IPS-20b (cell line): ENCODE measurements around the gene MEGF9.

Source experiments
- H3K27ac ChIP-seq: one replicate; pipeline ENCODE4 v1.5.1; 2013; ENCODE audit warnings: low read length
- H3K27me3 ChIP-seq: 2 replicates; pipeline ENCODE4 v1.6.1; 2013; ENCODE audit warnings: mild to moderate bottlenecking, low read length, inconsistent platforms; ENCODE audit not compliant: insufficient read depth
- H3K36me3 ChIP-seq: 2 replicates; pipeline ENCODE4 v1.6.1; 2013; ENCODE audit warnings: low read depth, mild to moderate bottlenecking, inconsistent platforms, low read length, moderate library complexity; ENCODE audit not compliant: insufficient read depth
- H3K4me1 ChIP-seq: 2 replicates; pipeline ENCODE4 v1.6.1; 2013; ENCODE audit warnings: mild to moderate bottlenecking, control low read depth, inconsistent platforms, low read length, moderate library complexity; ENCODE audit not compliant: insufficient read depth
- H3K4me3 ChIP-seq: 2 replicates; pipeline ENCODE4 v1.5.1; 2013; ENCODE audit warnings: mild to moderate bottlenecking, low read length, inconsistent platforms
- H3K9ac ChIP-seq: 2 replicates; pipeline ENCODE4 v1.6.1; 2013; ENCODE audit warnings: low read depth, mild to moderate bottlenecking, inconsistent platforms, low read length, moderate library complexity
- H3K9me3 ChIP-seq: 2 replicates; pipeline ENCODE4 v1.6.1; 2013; ENCODE audit warnings: mild to moderate bottlenecking, low read depth, low read length, inconsistent platforms; ENCODE audit not compliant: insufficient read depth

MEGF9 gene

DNA sequence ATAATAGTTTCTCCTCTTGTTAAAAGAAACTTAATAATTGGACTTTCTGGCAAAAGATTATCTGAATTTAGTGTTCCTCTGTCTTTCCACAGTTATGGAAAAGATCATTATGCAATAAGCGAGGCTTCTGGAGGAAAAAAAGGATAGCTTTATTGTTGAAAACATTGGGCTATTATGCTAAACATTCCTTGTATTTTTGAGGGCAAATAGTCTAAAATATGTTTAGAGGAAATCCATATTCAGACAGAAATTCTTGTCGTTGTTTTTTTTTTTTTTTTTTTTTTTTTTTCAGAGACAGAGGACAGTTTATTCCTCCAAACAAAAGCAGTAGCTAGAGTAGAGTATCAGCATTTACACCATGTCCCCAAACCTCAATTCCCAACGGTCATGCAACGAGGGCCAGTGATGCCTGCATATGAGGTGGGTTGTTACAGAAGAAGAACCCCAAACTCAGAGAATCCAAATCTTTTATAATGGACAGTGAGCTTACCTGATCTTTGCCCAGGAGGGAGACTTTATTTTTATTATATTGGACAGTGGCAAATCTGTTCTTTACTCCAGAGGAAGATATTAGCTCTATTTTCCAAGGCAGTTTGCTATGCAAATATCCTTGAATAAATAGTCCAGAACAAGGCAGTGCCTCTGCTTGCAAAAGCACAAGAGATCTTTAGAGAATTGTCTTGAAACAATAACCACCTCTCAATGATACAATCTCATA, 85.9 kb downstream of the MEGF9 start:
- no peaks in the 10 kb centered on the region for H3K27me3 ChIP-seq
- H3K36me3 ChIP-seq, result no peaks in the 10 kb centered on the region
- no peaks in the 10 kb centered on the region for H3K9me3 ChIP-seq
- no peaks in the 10 kb centered on the region; the same call in 1 of the 2 replicates for H3K4me1 ChIP-seq
- H3K9ac ChIP-seq, result no peak overlapping the region
- no peak overlapping the region for H3K27ac ChIP-seq
- H3K4me3 ChIP-seq, result no peak overlapping the region

DNA sequence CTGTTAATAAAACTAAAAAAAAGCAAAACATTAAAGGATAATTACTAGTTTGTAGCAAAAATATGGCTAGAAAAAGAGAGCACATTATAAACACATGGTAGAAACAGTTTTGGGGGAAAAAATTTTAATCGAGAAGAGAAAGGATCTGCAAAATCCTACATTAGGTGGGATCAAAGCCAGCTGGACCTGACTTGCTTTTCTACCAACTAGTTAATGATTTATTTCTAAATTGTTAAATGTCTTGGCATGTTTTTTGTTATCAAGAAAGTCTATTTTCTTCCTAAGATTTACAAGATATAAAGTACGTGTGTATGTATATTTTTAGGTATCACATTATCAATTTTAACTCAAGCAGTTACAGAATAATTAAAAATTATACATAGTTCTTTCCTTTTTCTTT, 87.2 kb downstream of the MEGF9 start:
- Histone ChIP-seq H3K9ac (no peak overlapping the region), H3K4me1 (no peaks in the 10 kb centered on the region; the same call in 1 of the 2 replicates), H3K9me3 (no peaks in the 10 kb centered on the region), H3K27me3 (no peaks in the 10 kb centered on the region), H3K27ac (no peak overlapping the region), H3K4me3 (no peak overlapping the region), H3K36me3 (no peaks in the 10 kb centered on the region)

DNA sequence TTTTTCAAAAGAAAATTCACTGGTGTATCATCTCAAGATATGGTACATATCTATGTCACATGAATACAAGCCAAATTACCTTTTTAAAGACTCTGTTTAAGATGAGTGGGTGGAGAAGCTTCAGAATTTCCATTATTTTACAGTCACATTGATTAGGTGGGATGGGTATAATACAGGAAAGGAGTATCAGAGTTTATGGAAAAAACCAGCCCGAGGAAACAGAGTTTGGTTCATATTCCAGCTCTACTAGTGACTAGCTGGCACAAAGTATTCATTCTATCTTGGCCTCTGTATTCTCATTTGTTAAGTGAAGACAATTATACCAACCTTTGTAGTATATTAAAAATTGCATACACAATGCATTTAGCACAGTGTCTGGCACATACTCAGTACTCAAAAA, 87.8 kb downstream of the MEGF9 start:
- Histone ChIP-seq H3K36me3 (no peaks in the 10 kb centered on the region), H3K9ac (no peak overlapping the region), H3K27ac (no peak overlapping the region), H3K27me3 (no peaks in the 10 kb centered on the region), H3K4me3 (no peak overlapping the region), H3K9me3 (no peaks in the 10 kb centered on the region), H3K4me1 (no peaks in the 10 kb centered on the region; the same call in 1 of the 2 replicates)

DNA sequence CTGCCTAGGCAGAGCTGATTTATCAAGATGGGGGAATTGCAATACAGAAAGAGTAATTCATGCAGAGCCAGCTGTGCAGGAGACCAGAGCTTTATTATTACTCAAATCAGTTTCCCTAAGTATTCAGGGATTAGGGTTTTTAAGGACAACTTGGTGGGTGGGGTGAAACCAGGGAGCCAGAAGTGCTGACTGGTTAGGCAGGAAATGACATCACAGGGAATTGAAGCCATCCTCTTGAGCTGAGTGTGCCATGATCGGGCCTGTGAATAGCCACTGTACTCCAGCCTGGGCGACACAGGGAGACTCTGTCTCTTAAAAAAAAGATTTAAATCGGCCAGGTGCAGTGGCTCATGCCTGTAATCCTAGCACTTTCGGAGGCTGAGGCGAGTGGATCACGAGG, 89.0 kb downstream of the MEGF9 start:
- Histone ChIP-seq H3K9ac (no peak overlapping the region), H3K27ac (no peak overlapping the region), H3K4me3 (no peak overlapping the region), H3K36me3 (no peaks in the 10 kb centered on the region), H3K9me3 (no peaks in the 10 kb centered on the region), H3K27me3 (no peaks in the 10 kb centered on the region), H3K4me1 (no peaks in the 10 kb centered on the region; the same call in 1 of the 2 replicates)

DNA sequence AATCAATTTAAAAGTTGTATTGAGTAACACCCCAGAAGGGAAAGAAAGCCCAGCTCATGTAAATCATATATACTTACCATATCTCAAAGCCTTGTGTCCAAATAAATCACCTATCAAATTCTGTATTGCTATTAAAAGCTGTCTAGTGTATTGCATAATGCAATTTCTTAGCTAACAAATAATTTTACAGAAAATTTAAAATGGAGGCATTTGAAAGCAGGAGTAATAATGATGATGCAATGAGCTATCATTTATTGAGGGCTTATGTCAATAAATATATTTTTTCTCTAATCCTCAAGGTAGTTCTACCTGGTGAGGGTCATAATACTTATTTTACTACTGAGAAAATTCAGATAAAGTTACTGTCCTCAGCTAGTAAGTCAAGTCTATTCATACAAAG, 91.5 kb downstream of the MEGF9 start:
- H3K27ac ChIP-seq, result no peak overlapping the region
- H3K36me3 ChIP-seq, result no peaks in the 10 kb centered on the region
- no peak overlapping the region for H3K9ac ChIP-seq
- H3K4me1 ChIP-seq, result no peaks in the 10 kb centered on the region; the same call in 1 of the 2 replicates
- H3K4me3 ChIP-seq, result no peak overlapping the region
- H3K9me3 ChIP-seq, result no peaks in the 10 kb centered on the region
- H3K27me3 ChIP-seq, result no peaks in the 10 kb centered on the region

DNA sequence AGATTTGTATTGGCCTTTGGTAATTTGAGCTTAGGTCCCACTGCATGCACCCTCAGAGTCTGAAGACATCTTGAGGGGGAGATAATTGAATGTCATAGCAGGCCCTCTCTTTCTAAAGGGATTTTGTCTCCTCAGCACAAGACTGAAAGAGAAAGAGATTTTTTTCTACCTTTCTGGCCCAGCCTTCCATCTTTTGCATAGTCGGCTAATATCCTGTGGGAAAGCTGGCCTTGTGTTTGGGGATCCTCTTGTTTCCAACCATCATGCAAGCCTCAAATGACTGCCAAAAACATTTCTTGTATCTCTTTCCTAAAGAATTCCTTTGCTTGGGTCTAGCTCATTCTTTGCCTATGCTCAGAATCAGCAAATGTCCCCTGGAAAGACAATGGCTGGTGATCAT, 92.3 kb downstream of the MEGF9 start:
- no peaks in the 10 kb centered on the region for H3K27me3 ChIP-seq
- H3K9me3 ChIP-seq, result no peaks in the 10 kb centered on the region
- H3K27ac ChIP-seq, result no peak overlapping the region
- H3K4me3 ChIP-seq, result no peak overlapping the region
- no peaks in the 10 kb centered on the region; the same call in 1 of the 2 replicates for H3K4me1 ChIP-seq
- no peak overlapping the region for H3K9ac ChIP-seq
- H3K36me3 ChIP-seq, result no peaks in the 10 kb centered on the region

DNA sequence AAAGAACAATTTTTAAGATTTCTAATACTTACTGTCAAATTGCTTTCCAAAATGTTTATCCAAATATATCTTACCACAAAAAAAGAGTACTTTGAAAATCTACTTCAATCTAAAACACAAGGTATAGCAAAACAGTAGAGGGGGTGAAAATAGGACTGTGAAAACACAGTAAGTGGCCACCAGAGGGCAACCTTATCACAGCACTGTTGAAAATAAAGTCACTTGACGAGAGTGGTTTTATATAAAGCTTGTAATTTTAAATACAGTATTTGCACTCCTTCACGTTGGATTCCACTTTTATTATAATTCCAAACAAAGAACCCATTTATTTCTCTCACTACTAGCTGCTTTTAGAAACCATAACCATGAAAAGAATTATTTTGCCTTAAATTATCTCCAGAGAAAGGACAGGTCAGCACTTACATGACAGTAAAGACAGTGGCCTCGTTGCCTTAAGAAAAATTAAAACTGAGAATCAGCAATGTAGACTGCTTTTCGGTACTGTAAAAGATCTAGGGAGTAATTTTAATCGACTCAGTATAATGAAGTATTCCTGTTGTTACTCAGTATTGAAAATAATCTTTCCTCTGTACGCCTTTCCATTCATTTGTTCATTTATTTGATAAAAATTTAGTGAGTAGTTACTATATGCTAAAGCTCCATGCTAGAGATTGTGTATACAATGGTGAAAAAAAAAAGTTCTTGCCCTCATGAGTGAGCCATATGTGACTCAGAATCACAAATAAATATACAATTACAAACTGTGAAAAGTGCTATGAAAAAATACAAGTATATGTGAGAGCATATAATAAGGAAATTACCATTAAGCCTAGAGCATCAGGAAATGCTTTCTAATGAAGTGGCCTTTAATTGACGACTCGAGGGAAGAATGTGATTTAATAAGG, 94.3 kb downstream of the MEGF9 start:
- Histone ChIP-seq H3K9ac (no peak overlapping the region), H3K27ac (no peak overlapping the region), H3K4me3 (no peak overlapping the region), H3K9me3 (no peaks in the 10 kb centered on the region), H3K4me1 (no peaks in the 10 kb centered on the region; the same call in 1 of the 2 replicates), H3K36me3 (no peaks in the 10 kb centered on the region), H3K27me3 (no peaks in the 10 kb centered on the region)

DNA sequence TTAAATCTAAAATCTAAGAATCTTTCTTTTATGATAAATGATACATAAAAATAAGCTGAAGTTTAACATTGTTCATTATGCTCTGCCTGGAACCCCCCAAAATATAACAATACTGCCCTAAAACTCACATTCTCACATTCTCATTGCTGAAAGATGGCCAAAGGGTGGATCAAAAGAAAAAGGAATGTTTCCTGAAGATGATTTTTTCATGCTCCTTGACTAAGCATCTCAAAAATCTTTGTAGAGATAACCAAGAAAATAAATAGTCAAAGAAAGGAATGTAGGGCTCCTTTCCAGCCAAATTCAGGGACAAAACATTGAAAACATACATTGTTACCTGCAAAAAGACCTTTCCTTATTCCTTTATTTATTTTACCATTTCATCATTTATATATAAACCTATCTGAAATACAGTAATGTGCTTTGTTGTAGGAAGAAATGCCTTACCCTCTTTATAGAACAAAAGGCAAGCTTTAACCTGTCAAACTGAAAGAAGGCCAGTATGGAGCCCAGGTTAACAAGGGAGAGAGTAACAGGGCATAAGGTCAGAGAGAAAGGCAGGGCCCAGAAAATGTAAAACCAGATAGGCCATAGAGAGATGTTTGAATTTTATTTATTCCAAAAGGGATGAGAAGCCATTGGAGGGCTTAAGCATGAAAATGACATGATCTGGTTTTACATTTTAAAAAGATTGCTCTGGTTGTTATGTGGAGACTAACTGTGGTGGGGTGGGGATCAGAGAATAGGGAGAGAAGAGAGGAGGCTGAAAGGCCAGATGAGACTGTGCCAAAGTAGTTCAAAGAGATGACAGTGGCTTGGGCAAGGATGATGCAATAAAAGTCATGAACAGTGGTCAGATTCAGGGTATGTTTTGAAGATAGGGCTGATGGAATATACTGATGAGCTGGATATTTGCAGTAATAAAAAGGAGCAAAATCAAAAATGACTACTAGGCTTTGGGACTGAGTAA, 97.0 kb downstream of the MEGF9 start:
- H3K27ac ChIP-seq, result no peak overlapping the region
- H3K27me3 ChIP-seq, result no peaks in the 10 kb centered on the region

DNA sequence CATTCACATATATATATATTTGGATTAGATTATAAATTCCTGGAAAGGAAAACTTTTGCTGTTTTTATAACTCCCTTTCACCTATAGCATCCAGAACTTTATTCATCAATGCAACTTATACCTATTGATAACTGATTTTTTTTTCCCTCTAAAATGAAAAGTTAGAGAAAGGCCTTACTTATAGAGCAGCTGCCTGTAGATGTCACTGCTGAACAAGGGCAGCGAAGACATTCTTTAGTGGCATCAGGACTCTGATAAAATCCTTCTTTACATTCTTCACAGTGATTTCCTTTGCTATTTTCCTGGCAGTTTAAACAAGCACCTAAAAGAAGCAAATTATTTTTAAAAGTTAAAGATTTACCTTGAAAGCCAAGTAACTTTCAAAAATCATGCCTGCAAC, 102.1 kb downstream of the MEGF9 start:
- no peaks in the 10 kb centered on the region for H3K9me3 ChIP-seq
- H3K27me3 ChIP-seq, result no peaks in the 10 kb centered on the region
- H3K9ac ChIP-seq, result no peak overlapping the region
- H3K36me3 ChIP-seq, result no peaks in the 10 kb centered on the region
- H3K27ac ChIP-seq, result no peak overlapping the region
- H3K4me3 ChIP-seq, result no peak overlapping the region
- no peaks in the 10 kb centered on the region for H3K4me1 ChIP-seq

More for the DNA sequence above, 97.0 kb downstream of the MEGF9 start:
- H3K4me3 ChIP-seq, result no peak overlapping the region
- H3K4me1 ChIP-seq, result no peaks in the 10 kb centered on the region
- no peaks in the 10 kb centered on the region for H3K9me3 ChIP-seq
- no peaks in the 10 kb centered on the region for H3K36me3 ChIP-seq
- H3K9ac ChIP-seq, result no peak overlapping the region

DNA sequence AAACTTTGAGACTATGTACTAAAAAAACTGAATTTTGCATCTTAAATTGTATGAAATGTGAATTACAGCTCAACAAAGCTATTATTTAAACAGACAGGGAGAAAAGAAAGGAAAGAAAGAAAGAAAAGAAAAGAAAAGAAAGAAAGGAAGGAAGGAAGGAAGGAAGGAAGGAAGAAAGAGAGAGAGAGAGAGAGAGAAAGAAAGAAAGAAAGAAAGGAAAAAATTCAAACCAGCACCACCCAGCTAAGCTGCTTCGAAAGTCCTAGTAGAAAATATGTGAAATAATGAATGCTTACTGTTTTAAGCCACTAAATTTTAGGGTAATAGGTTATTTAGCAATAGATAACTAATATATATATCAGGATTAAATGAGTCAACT, 102.6 kb downstream of the MEGF9 start:
- Histone ChIP-seq H3K9me3 (no peaks in the 10 kb centered on the region), H3K36me3 (no peaks in the 10 kb centered on the region), H3K27me3 (no peaks in the 10 kb centered on the region), H3K4me1 (no peaks in the 10 kb centered on the region), H3K27ac (no peak overlapping the region), H3K9ac (no peak overlapping the region), H3K4me3 (no peak overlapping the region)

DNA sequence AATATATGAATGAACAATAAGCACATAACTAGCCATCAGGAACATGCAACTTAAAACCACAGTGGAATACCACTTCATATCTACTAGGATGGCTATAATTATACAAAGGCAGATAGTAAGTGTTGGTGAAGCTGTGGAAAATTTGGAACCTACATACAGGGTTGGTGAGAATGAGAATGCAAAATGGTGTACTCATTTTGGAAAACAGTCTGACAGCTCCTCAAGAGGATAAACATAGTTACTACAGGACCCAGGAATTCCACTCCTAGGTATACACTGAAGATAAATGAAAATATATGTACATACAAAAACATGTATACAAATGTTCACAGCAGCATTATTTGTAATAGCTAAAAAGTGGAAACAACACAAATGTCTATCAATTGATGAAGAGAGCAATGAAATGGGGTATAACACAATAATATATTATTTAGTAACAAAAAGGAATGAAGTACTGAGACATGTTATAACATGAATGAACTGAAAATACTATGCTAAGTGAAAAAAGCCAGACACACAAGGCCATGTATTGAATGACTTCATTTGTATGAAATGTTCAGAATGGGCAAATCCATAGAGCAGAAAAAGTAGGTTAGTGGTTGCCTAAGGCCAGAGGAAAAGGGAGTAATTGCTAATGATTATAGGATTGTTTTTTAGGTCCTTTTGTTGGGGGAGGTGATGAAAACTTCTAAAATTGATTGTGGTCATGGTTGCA, 103.1 kb downstream of the MEGF9 start:
- Histone ChIP-seq H3K4me1 (no peaks in the 10 kb centered on the region), H3K4me3 (no peak overlapping the region), H3K27me3 (no peaks in the 10 kb centered on the region), H3K36me3 (no peaks in the 10 kb centered on the region), H3K27ac (no peak overlapping the region), H3K9me3 (no peaks in the 10 kb centered on the region), H3K9ac (no peak overlapping the region)
